ENCODE data around the gene PDZRN3. TPM values are rescaled to one million over a fixed set of nuclear protein-coding genes. Genes with fewer than 3 reads are reported as not detected.
"Not testable (repeated sequence)": the region's sequence is repeated elsewhere in the genome, so short reads cannot be mapped to it uniquely, and the experiment has no call there.

The PDZRN3 gene
- total and polyA plus RNA-seq, 2 experiments from 2014 or later, result 42.9 to 60.5 TPM

DNA sequence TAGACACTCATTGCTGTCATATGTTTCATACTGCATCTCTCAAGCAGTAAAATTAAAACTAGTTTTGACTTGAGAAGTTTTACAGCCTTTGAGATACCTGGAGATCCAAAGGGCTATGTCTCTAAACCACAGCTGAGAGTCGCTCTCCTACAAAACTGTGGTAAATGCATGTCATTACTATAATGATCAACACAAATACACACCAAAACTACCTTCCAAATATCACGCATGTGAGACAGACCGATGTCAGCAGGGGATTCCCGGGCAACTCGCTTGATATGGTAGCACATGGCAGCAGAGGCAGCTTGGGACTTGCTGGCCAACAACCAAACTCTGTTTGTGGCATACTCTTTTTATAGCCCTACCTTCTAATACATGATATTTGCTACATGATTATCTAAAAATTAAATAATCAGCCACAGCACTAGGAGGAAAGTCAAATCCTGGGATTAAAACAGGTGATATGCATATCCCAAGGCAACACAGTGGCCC, 56.3 kb downstream of the PDZRN3 start:
- Histone ChIP-seq H3K27ac (no peak overlapping the region), H3K9me2 (replicated peaks; ENCODE audit: insufficient read depth) (no peaks in the 10 kb centered on the region), H3K9me3 (ENCODE audit: low read depth) (no peaks in the 10 kb centered on the region), H3K27me3 (no peaks in the 10 kb centered on the region), H2AFZ (no peak overlapping the region), H3K36me3 (replicated peaks; ENCODE audit: insufficient read depth, low read depth) (no peaks in the 10 kb centered on the region), H3K4me2 (no peak overlapping the region), H3K4me3 (no peak overlapping the region), H3K79me2 (peaks cover 73% of the 10 kb centered on the region), H4K20me1 (ENCODE audit: insufficient read depth, poor library complexity, severe bottlenecking) (peaks cover 21% of the 10 kb centered on the region), H3K4me1 (ENCODE audit: insufficient read depth) (peaks cover 48% of the 10 kb centered on the region)
- DNase-seq (ENCODE audit: low spot score), result no peak
- no peak for TF ChIP-seq EZH2 (IDR thresholded peaks at IDR 0.05; ENCODE audit: borderline replicate concordance)
- TF ChIP-seq EZH2phosphoT487 (IDR thresholded peaks at IDR 0.05; ENCODE audit: low read depth, severe bottlenecking, unreplicated experiment), result no peak
- TF ChIP-seq, protein P1, sequence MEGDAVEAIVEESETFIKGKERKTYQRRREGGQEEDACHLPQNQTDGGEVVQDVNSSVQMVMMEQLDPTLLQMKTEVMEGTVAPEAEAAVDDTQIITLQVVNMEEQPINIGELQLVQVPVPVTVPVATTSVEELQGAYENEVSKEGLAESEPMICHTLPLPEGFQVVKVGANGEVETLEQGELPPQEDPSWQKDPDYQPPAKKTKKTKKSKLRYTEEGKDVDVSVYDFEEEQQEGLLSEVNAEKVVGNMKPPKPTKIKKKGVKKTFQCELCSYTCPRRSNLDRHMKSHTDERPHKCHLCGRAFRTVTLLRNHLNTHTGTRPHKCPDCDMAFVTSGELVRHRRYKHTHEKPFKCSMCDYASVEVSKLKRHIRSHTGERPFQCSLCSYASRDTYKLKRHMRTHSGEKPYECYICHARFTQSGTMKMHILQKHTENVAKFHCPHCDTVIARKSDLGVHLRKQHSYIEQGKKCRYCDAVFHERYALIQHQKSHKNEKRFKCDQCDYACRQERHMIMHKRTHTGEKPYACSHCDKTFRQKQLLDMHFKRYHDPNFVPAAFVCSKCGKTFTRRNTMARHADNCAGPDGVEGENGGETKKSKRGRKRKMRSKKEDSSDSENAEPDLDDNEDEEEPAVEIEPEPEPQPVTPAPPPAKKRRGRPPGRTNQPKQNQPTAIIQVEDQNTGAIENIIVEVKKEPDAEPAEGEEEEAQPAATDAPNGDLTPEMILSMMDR (IDR thresholded peaks at IDR 0.05; ENCODE audit: poor library complexity), result no peak
- 93% methylated on average over 5 of the region's 5 CpGs for WGBS (ENCODE audit: low lambda C conversion rate, missing lambda C conversion rate)

- Histone ChIP-seq H4K20me1 (ENCODE audit: insufficient read depth, poor library complexity, severe bottlenecking) (peaks cover 16% of the 10 kb centered on the region), H3K79me2 (peaks cover 83% of the 10 kb centered on the region), H3K4me1 (ENCODE audit: insufficient read depth) (peaks cover 28% of the 10 kb centered on the region)
- H3K27me3 ChIP-seq; H2AFZ ChIP-seq; H3K9me2 ChIP-seq (replicated peaks; ENCODE audit: insufficient read depth); H3K27ac ChIP-seq; H3K4me3 ChIP-seq; H3K36me3 ChIP-seq (replicated peaks; ENCODE audit: insufficient read depth, low read depth); H3K9me3 ChIP-seq (ENCODE audit: low read depth); DNase-seq (ENCODE audit: low spot score); H3K4me2 ChIP-seq: not testable (repeated sequence)
- 93% methylated on average over 12 of the region's 12 CpGs for WGBS (ENCODE audit: low lambda C conversion rate, missing lambda C conversion rate)
Observed at GRCh38 chr3:73565374-73565773, 59.4 kb downstream of the PDZRN3 start.

DNA sequence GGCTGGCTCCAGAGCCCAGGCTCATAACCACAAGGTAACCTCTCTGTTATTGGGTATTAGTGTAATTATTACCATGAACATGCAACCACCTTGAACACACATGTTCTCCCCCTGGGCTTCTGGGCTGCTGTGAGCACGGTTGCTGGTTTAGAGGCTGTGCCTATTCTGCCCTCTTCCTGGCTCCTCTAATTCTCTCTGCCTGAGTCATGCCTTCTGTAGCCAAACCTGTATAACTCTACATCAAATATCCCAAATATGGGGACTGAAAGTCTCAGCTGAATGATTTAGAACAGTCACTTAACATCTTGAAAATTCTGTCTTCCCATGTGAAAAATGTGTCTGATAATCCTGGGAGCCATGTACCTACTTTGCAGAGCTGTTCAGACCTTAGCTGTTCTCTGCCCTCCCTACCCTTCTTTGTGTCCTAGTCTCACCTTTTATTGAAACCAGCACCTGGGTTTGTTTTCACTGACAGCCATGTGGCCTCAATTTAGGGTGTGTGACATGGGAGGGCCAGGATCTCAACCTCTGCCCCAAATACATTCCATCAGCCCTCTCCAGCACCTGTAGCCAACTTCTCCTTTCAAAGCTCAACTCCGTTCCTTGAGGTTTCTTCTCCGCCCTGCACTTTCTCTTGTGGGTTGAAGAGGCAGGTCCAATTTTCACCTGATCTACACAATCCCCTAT, 60.7 kb downstream of the PDZRN3 start:
- H3K4me1 ChIP-seq (ENCODE audit: insufficient read depth), result peaks cover 29% of the 10 kb centered on the region
- H3K4me3 ChIP-seq, result no peak overlapping the region
- peaks cover 82% of the 10 kb centered on the region for H3K79me2 ChIP-seq
- no peak for DNase-seq (ENCODE audit: low spot score)
- H2AFZ ChIP-seq, result no peak overlapping the region
- H3K36me3 ChIP-seq (replicated peaks; ENCODE audit: insufficient read depth, low read depth), result no peaks in the 10 kb centered on the region
- H3K27ac ChIP-seq, result no peak overlapping the region
- no peaks in the 10 kb centered on the region for H3K9me2 ChIP-seq (replicated peaks; ENCODE audit: insufficient read depth)
- no peak overlapping the region for H3K4me2 ChIP-seq
- 76% methylated on average over 3 of the region's 3 CpGs for WGBS (ENCODE audit: low lambda C conversion rate, missing lambda C conversion rate)
- H4K20me1 ChIP-seq (ENCODE audit: insufficient read depth, poor library complexity, severe bottlenecking), result peaks cover 16% of the 10 kb centered on the region
- H3K9me3 ChIP-seq (ENCODE audit: low read depth), result no peaks in the 10 kb centered on the region
- no peaks in the 10 kb centered on the region for H3K27me3 ChIP-seq
- no peak for TF ChIP-seq EZH2phosphoT487 (IDR thresholded peaks at IDR 0.05; ENCODE audit: low read depth, severe bottlenecking, unreplicated experiment)
- no peak for TF ChIP-seq EZH2 (IDR thresholded peaks at IDR 0.05; ENCODE audit: borderline replicate concordance)
- TF ChIP-seq, protein P1 (IDR thresholded peaks at IDR 0.05; ENCODE audit: poor library complexity), result no peak

GRCh38 chr3:73561494-73561893, 63.2 kb downstream of the PDZRN3 start:
- peaks cover 48% of the 10 kb centered on the region for H3K4me1 ChIP-seq (ENCODE audit: insufficient read depth)
- H3K36me3 ChIP-seq (replicated peaks; ENCODE audit: insufficient read depth, low read depth), result no peaks in the 10 kb centered on the region
- H3K9me3 ChIP-seq (ENCODE audit: low read depth), result no peaks in the 10 kb centered on the region
- H3K4me2 ChIP-seq, result no peak overlapping the region
- no peak for DNase-seq (ENCODE audit: low spot score)
- H3K9me2 ChIP-seq (replicated peaks; ENCODE audit: insufficient read depth), result no peaks in the 10 kb centered on the region
- no peak overlapping the region for H3K27ac ChIP-seq
- H3K79me2 ChIP-seq, result peaks cover 76% of the 10 kb centered on the region
- TF ChIP-seq, protein P1 (IDR thresholded peaks at IDR 0.05; ENCODE audit: poor library complexity), result no peak
- TF ChIP-seq EZH2phosphoT487 (IDR thresholded peaks at IDR 0.05; ENCODE audit: low read depth, severe bottlenecking, unreplicated experiment) (no peak), EZH2 (IDR thresholded peaks at IDR 0.05; ENCODE audit: borderline replicate concordance) (no peak)
- H4K20me1 ChIP-seq (ENCODE audit: insufficient read depth, poor library complexity, severe bottlenecking), result peaks cover 6% of the 10 kb centered on the region
- H3K27me3 ChIP-seq, result no peaks in the 10 kb centered on the region
- no peak overlapping the region for H3K4me3 ChIP-seq
- no peak overlapping the region for H2AFZ ChIP-seq
- 87% methylated on average over 10 of the region's 10 CpGs for WGBS (ENCODE audit: low lambda C conversion rate, missing lambda C conversion rate)
